DMS 273 treated with DMSO at 0.1 percent for 48 hours (cell line): Measurements from ENCODE around the gene GSTA1.
"Not testable (repeated sequence)": the region's sequence is repeated elsewhere in the genome, so short reads cannot be mapped to it uniquely, and the experiment has no call there.

Experiments
- DNase-seq: peaks from one replicate; lab custom pipeline; 2025; lab: John Stamatoyannopoulos, UW

The GSTA1 gene

GRCh38 chr6:52757651-52758338 is 45.8 kb downstream of the GSTA1 start:
- not testable (repeated sequence) for DNase-seq

DNA sequence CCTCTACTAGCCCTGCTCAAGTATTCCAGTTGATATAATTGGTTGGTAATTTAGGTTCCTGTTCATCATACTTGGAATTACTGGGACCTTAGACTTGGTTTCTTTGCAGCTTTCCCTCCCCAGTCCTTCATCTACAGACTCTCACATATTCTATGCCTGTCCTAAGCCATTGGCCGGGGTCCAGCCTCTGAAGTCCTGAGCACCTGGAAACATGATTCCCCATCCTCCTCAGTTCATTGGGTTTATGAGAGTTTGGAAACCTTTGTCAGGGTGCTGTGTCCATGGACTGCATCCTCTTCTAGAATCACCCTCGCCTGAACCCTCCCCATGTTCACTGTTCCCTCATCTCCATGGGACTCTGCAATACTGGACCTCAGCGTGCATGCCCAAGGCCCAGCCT is 49.2 kb downstream of the GSTA1 start:
- no peak for DNase-seq

- DNase-seq, result not testable (repeated sequence)
Observed at GRCh38 chr6:52753137-52753536, 50.5 kb downstream of the GSTA1 start.

- no peak for DNase-seq
Observed at GRCh38 chr6:52752310-52752709, 51.3 kb downstream of the GSTA1 start.

DNA sequence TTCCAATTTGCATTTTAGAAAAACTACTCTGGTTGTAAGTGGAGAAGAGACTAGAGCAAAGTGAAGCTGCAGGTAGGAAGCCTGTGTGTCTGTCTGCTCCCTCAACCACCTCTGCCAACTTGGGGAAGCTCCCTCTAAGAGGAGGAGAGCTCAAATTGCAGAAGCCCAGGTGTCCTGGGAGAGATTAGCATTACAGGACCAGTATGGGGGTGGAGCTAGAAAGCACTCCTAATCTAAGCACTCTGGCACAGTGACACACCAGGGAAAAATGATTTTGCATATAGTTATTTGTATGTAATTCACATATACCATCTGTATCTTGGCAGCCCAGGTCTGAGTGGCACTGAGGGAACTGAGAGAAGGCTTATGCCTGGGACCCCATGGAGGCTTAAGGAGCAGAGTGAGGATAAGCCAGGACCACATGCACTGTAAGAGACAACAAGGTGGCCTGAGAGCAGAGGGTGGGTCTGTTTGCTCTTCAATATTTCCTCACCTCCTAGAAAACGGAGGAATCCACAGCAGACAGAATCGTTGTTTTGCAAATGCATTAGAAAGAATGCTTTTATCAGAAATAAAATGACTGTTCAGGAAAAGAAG is 54.0 kb downstream of the GSTA1 start:
- no peak for DNase-seq

- DNase-seq, result not testable (repeated sequence)
Observed at GRCh38 chr6:52747301-52747700, 56.3 kb downstream of the GSTA1 start.

- DNase-seq, result no peak
Observed at GRCh38 chr6:52746213-52746612, 57.4 kb downstream of the GSTA1 start.

GRCh38 chr6:52745764-52746201 is 57.8 kb downstream of the GSTA1 start:
- DNase-seq, result no peak

DNA sequence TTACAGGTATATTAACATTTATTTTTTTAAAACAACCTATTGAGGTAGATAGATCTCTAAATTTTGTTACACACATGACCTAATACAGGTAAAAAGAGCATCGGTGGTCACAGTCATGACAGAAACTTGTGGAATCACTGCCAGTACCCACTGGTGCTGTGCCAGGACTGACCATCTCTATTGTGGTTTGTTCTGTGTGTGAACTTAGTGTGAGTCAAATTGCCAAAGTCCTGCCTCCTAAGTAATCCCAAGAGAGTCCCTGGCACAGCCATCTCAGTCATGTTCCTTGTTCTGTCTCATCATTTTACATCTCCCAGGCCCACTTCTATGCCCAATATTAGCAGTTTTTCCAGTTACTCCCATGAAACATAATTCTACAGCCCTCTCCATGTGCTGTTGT is 61.7 kb downstream of the GSTA1 start:
- no peak for DNase-seq
